Measurements from ENCODE around the gene NOP14. TPM values are rescaled to one million over a fixed set of nuclear protein-coding genes. Genes with fewer than 3 reads are reported as not detected.

Gene NOP14
- total RNA-seq, 2 donors from 2014 or later = 16.0 to 17.8 TPM

- TF ChIP-seq, protein P1, sequence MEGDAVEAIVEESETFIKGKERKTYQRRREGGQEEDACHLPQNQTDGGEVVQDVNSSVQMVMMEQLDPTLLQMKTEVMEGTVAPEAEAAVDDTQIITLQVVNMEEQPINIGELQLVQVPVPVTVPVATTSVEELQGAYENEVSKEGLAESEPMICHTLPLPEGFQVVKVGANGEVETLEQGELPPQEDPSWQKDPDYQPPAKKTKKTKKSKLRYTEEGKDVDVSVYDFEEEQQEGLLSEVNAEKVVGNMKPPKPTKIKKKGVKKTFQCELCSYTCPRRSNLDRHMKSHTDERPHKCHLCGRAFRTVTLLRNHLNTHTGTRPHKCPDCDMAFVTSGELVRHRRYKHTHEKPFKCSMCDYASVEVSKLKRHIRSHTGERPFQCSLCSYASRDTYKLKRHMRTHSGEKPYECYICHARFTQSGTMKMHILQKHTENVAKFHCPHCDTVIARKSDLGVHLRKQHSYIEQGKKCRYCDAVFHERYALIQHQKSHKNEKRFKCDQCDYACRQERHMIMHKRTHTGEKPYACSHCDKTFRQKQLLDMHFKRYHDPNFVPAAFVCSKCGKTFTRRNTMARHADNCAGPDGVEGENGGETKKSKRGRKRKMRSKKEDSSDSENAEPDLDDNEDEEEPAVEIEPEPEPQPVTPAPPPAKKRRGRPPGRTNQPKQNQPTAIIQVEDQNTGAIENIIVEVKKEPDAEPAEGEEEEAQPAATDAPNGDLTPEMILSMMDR (IDR thresholded peaks at IDR 0.05) = no peak
- TF ChIP-seq POLR2A (IDR thresholded peaks at IDR 0.05) (no peak), POLR2AphosphoS5 (IDR thresholded peaks at IDR 0.05) (no peak)
- no peaks in the 10 kb centered on the region for H3K9me3 ChIP-seq
- peaks cover 10 to 33% of the 10 kb centered on the region in 2 donors for H3K36me3 ChIP-seq
- intact Hi-C loops (cut with DNase I) = no loop called here
- H3K4me1 ChIP-seq (replicated peaks) = peaks cover 1% of the 10 kb centered on the region
- H3K27me3 ChIP-seq (replicated peaks; ENCODE audit: insufficient read depth) = no peaks in the 10 kb centered on the region
- DNase-seq (ENCODE audit: low spot score) = no peak
- H3K4me3 ChIP-seq = no peak overlapping the region
- WGBS = 85% methylated on average over 16 of the region's 21 CpGs
- H3K27ac ChIP-seq = no peak overlapping the region
Measured at GRCh38 chr4:2942037-2942531, 21.1 kb downstream of the NOP14 start.

- peaks cover 6% of the 10 kb centered on the region for H3K4me1 ChIP-seq (replicated peaks)
- TF ChIP-seq POLR2A (IDR thresholded peaks at IDR 0.05) = no peak
- TF ChIP-seq, protein P1 (IDR thresholded peaks at IDR 0.05) = no peak
- TF ChIP-seq POLR2AphosphoS5 (IDR thresholded peaks at IDR 0.05) = no peak
- no peak for DNase-seq (ENCODE audit: low spot score)
- H3K27ac ChIP-seq = no peak overlapping the region
- H3K36me3 ChIP-seq = peaks cover 9 to 26% of the 10 kb centered on the region in 2 donors
- no peaks in the 10 kb centered on the region for H3K27me3 ChIP-seq (replicated peaks; ENCODE audit: insufficient read depth)
- H3K9me3 ChIP-seq = no peaks in the 10 kb centered on the region
- intact Hi-C loops (cut with DNase I) = loop anchor here (2.0 kb wide), 1 partner anchor 47 kb away; no protein-coding TSS in a partner anchor
- WGBS = 85% methylated on average over 24 of the region's 24 CpGs
- no peak overlapping the region for H3K4me3 ChIP-seq
Measured at GRCh38 chr4:2941138-2942036, 21.8 kb downstream of the NOP14 start.

- TF ChIP-seq POLR2AphosphoS5 (IDR thresholded peaks at IDR 0.05) = no peak
- TF ChIP-seq POLR2A (IDR thresholded peaks at IDR 0.05) = no peak
- TF ChIP-seq, protein P1 (IDR thresholded peaks at IDR 0.05) = no peak
- Histone ChIP-seq H3K9me3 (no peaks in the 10 kb centered on the region), H3K4me1 (replicated peaks) (peaks cover 14% of the 10 kb centered on the region), H3K27me3 (replicated peaks; ENCODE audit: insufficient read depth) (no peaks in the 10 kb centered on the region), H3K4me3 (no peak overlapping the region), H3K27ac (no peak overlapping the region), H3K36me3 (peaks cover 9 to 23% of the 10 kb centered on the region in 2 donors)
- WGBS = 91% methylated on average over 29 of the region's 29 CpGs
- no peak for DNase-seq (ENCODE audit: low spot score)
- intact Hi-C loops (cut with DNase I) = loop anchor here (2.0 kb wide), 1 partner anchor 46 kb away; no protein-coding TSS in a partner anchor
Measured at GRCh38 chr4:2940267-2941137, 22.7 kb downstream of the NOP14 start.

- Histone ChIP-seq H3K27ac (no peak overlapping the region), H3K4me1 (replicated peaks) (peaks cover 16% of the 10 kb centered on the region), H3K27me3 (replicated peaks; ENCODE audit: insufficient read depth) (no peaks in the 10 kb centered on the region), H3K36me3 (peaks cover 4 to 23% of the 10 kb centered on the region in 2 donors), H3K4me3 (no peak overlapping the region), H3K9me3 (no peaks in the 10 kb centered on the region)
- no peak for DNase-seq (ENCODE audit: low spot score)
- intact Hi-C loops (cut with DNase I) = loop anchor here (2.0 to 10.0 kb wide), 2 partner anchors 45 to 675 kb away; partner anchors contain the start of gene MXD4
- TF ChIP-seq, protein P1 (IDR thresholded peaks at IDR 0.05) = no peak
- TF ChIP-seq POLR2AphosphoS5 (IDR thresholded peaks at IDR 0.05) (no peak), POLR2A (IDR thresholded peaks at IDR 0.05) (no peak)
- whole genome bisulfite sequencing = 87% methylated on average over 30 of the region's 30 CpGs
Measured at GRCh38 chr4:2939383-2940243, 23.6 kb downstream of the NOP14 start.
